Lower lobe of right lung (tissue), 2 donors: ENCODE measurements around the gene APMAP. TPM values are rescaled to one million over a fixed set of nuclear protein-coding genes. Genes with fewer than 3 reads are reported as not detected.

Experiments
- ATAC-seq, 2 donors: fragments of 200-7000 bp; cut with Tn5 transposase; one replicate each; pipeline ENCODE4 v1.9.1; 2020 to 2022; ENCODE audit warnings: mild to moderate bottlenecking in 2 of 2, moderate library complexity in 2 of 2
- DNase-seq: peaks from one replicate; pipeline ENCODE4 v3.0.0-alpha.2; 2020
- H3K27ac ChIP-seq: fragments of 200-600 bp; one replicate; pipeline ENCODE4 v1.8.0; 2022
- H3K27me3 ChIP-seq: fragments of 200-600 bp; one replicate; pipeline ENCODE4 v1.8.0; 2022; ENCODE audit warnings: low read depth
- H3K36me3 ChIP-seq: fragments of 200-600 bp; one replicate; pipeline ENCODE4 v1.8.0; 2022; ENCODE audit warnings: mild to moderate bottlenecking
- H3K4me1 ChIP-seq: fragments of 200-600 bp; one replicate; pipeline ENCODE4 v1.8.0; 2022
- H3K4me3 ChIP-seq: fragments of 200-600 bp; one replicate; pipeline ENCODE4 v1.8.0; 2022; ENCODE audit warnings: mild to moderate bottlenecking
- H3K9me3 ChIP-seq: fragments of 200-600 bp; one replicate; pipeline ENCODE4 v1.8.0; 2022
- CTCF ChIP-seq: fragments of 200-600 bp; IDR thresholded peaks from one replicate; pipeline ENCODE4 v1.8.0; 2022; ENCODE audit warnings: antibody characterized with exemption, mild to moderate bottlenecking
- intact Hi-C: fragments of 100-400 bp; cut with DNase I; formaldehyde crosslinking; loops from one replicate; pipeline ENCODE4 v1.11.0; 2022
- total RNA-seq: library from RNA; stranded (reverse); fragmentation: NEBNext Ultra II Directional; extraction: Animal tissue kit (Norgen Biotek cat#: 25700); gene quantifications from one replicate; pipeline ENCODE4 v1.2.1, GENCODE V29; 2021
- donor health status: DM: no; HTN: yes; CAD: no; lungs with severe emphysema.

APMAP gene
- total RNA-seq, 1 donor from 2014 or later, result 82.9 TPM

GRCh38 chr20:24915440-24915839 is 77.1 kb downstream of the APMAP start:
- Histone ChIP-seq H3K4me3 (no peak overlapping the region), H3K36me3 (no peaks in the 10 kb centered on the region), H3K27me3 (no peaks in the 10 kb centered on the region), H3K9me3 (no peaks in the 10 kb centered on the region), H3K27ac (no peak overlapping the region), H3K4me1 (no peaks in the 10 kb centered on the region)
- no peak for TF ChIP-seq CTCF
- ATAC-seq (no peak), DNase-seq (no peak)
- intact Hi-C loops, result no loop called here

GRCh38 chr20:24914388-24915241 is 77.9 kb downstream of the APMAP start:
- Histone ChIP-seq H3K4me1 (no peaks in the 10 kb centered on the region), H3K27ac (no peak overlapping the region), H3K4me3 (no peak overlapping the region), H3K9me3 (no peaks in the 10 kb centered on the region), H3K36me3 (no peaks in the 10 kb centered on the region), H3K27me3 (no peaks in the 10 kb centered on the region)
- no peak for DNase-seq
- no peak for ATAC-seq
- TF ChIP-seq CTCF, result no peak
- intact Hi-C loops, result no loop called here

GRCh38 chr20:24913076-24913628 is 79.4 kb downstream of the APMAP start:
- Histone ChIP-seq H3K27ac (no peak overlapping the region), H3K4me1 (no peaks in the 10 kb centered on the region), H3K4me3 (no peak overlapping the region), H3K36me3 (no peaks in the 10 kb centered on the region), H3K9me3 (peaks cover 3% of the 10 kb centered on the region), H3K27me3 (no peaks in the 10 kb centered on the region)
- ATAC-seq, result no peak
- no peak for TF ChIP-seq CTCF
- intact Hi-C loops, result no loop called here
- DNase-seq, result no peak

Other genes starting within 250 kb of the APMAP start
- 11.7 TPM for gene CST7, start 43.5 kb downstream of the APMAP start, total RNA-seq
- 41.8 TPM for gene ACSS1, start 65.4 kb upstream of the APMAP start, total RNA-seq
- not detected for gene VSX1, start 89.4 kb upstream of the APMAP start, total RNA-seq
- 64.5 TPM for gene ENTPD6, start 203.0 kb upstream of the APMAP start, total RNA-seq